ENCODE results near the gene CCDC171.
"Not testable (repeated sequence)": the region's sequence is repeated elsewhere in the genome, so short reads cannot be mapped to it uniquely, and the experiment has no call there.

Gene CCDC171

GRCh38 chr9:15697446-15697851, 144.6 kb downstream of the CCDC171 start:
- Histone ChIP-seq H3K9me3 (ENCODE audit: control insufficient read depth, insufficient read depth, low read length) (no peaks in the 10 kb centered on the region), H3K4me1 (ENCODE audit: insufficient read depth, low read length) (no peaks in the 10 kb centered on the region), H3K36me3 (ENCODE audit: insufficient read depth, low read length) (no peaks in the 10 kb centered on the region), H3K9ac (ENCODE audit: low read depth, low read length) (no peak overlapping the region)

DNA sequence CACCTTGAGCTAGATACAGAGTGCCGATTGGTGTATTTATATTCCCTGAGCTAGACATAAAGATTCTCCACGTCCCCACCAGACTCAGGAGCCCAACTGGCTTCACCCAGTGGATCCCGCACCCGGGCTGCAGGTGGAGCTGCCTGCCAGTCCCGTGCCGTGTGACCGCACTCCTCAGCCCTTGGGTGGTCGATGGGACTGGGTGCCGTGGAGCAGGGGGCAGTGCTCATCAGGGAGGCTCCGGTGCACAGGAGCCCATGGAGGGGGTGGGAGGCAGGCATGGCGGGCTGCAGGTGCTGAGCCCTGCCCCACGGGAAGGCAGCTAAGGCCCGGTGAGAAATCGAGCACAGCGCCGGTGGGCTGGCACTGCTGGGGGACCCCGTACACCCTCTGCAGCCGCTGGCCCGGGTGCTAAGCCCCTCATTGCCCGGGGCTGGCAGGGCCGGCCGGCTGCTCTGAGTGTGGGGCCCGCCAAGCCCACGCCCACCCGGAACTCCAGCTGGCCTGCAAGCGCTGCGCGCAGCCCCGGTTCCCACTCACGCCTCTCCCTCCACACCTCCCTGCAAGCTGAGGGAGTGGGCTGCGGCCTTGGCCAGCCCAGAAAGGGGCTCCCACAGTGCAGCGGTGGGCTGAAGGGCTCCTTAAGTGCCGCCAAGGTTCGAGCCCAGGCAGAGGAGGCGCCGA, 147.2 kb downstream of the CCDC171 start:
- H3K4me1 ChIP-seq (ENCODE audit: insufficient read depth, low read length); H3K9me3 ChIP-seq (ENCODE audit: control insufficient read depth, insufficient read depth, low read length); H3K36me3 ChIP-seq (ENCODE audit: insufficient read depth, low read length); H3K9ac ChIP-seq (ENCODE audit: low read depth, low read length): not testable (repeated sequence)

DNA sequence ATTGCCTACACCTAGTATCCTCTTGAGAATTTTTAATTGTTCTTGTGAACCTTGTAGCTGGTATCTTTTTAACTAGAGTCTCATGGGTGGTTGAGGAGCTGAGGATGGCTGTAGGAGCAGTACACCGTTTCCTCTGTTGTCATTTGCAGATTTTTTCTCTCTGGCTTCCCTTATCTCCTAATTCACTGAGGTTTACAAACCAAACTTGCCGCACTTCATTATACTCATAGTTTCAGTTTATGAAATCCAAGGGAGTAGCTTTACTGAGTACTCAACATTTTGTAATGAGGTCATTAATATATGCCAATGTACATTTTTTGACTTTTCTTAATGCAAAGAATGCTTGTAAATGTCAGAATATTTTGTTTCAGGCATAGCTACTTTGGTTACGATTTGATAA, 154.2 kb downstream of the CCDC171 start:
- Histone ChIP-seq H3K9me3 (ENCODE audit: control insufficient read depth, insufficient read depth, low read length) (no peaks in the 10 kb centered on the region), H3K36me3 (ENCODE audit: insufficient read depth, low read length) (no peaks in the 10 kb centered on the region), H3K4me1 (ENCODE audit: insufficient read depth, low read length) (no peaks in the 10 kb centered on the region), H3K9ac (ENCODE audit: low read depth, low read length) (no peak overlapping the region)

DNA sequence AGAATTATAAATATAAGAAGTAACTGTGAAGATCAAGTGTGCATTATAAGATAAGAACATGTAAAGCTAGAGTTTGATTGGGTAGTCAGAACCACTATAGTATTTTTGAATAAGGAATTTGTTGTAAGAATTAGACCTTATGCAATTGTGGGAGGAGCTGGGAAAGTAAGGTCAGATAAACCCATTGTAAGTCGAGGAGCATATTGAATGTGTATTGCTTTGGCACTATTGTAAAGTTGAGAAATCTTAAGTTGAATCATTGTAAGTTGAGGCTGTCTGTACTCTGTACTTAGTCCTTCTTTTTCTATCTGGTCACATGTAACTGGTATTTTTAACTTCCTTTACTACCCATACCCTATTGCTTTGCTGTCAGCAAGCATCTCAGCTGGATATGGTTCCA, 158.7 kb downstream of the CCDC171 start:
- H3K36me3 ChIP-seq (ENCODE audit: insufficient read depth, low read length) = no peaks in the 10 kb centered on the region
- no peaks in the 10 kb centered on the region for H3K4me1 ChIP-seq (ENCODE audit: insufficient read depth, low read length)
- H3K9me3 ChIP-seq (ENCODE audit: control insufficient read depth, insufficient read depth, low read length) = no peaks in the 10 kb centered on the region
- no peak overlapping the region for H3K9ac ChIP-seq (ENCODE audit: low read depth, low read length)

DNA sequence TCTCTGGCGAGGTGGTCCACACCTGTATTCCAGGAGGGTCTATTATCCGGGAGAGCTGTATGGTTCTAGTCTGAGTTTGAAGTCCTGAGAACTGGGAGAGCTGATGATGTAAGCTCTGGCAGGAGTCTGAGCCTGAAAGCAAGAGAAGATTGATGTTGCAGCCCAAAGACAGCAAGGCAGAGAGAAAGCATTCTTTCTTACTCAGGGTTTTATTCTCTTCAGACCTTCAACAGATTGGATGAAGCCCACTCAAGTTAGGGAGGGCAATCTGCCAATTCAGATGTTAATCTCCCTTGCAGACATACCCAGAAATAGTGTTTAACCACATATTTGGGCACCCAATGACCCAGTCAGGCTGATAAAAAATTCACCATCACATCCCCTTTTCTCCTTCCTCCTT, 159.1 kb downstream of the CCDC171 start:
- Histone ChIP-seq H3K36me3 (ENCODE audit: insufficient read depth, low read length) (no peaks in the 10 kb centered on the region), H3K9me3 (ENCODE audit: control insufficient read depth, insufficient read depth, low read length) (no peaks in the 10 kb centered on the region), H3K4me1 (ENCODE audit: insufficient read depth, low read length) (no peaks in the 10 kb centered on the region), H3K9ac (ENCODE audit: low read depth, low read length) (no peak overlapping the region)

DNA sequence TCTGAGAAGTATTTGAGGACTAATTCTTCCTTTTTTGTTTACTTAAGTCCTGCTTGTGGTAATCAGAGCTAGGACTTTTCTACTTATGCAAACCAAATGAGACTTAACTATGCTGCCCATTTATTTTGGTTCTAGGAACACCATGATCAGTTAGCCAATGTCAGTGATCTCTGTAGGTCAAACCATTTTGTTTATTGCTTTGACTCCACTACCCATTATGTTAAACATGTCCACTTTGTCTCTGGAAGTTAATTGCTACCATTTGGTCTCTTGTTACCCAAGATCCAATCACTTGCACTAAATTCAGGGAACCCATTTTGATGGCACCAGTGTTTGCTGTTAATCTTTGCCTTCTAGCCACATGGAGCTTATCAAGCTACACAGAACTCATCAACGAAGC, 161.9 kb downstream of the CCDC171 start:
- Histone ChIP-seq H3K4me1 (ENCODE audit: insufficient read depth, low read length) (no peaks in the 10 kb centered on the region), H3K36me3 (ENCODE audit: insufficient read depth, low read length) (no peaks in the 10 kb centered on the region), H3K9me3 (ENCODE audit: control insufficient read depth, insufficient read depth, low read length) (no peaks in the 10 kb centered on the region; the same call in 1 of the 2 replicates), H3K9ac (ENCODE audit: low read depth, low read length) (no peak overlapping the region)

DNA sequence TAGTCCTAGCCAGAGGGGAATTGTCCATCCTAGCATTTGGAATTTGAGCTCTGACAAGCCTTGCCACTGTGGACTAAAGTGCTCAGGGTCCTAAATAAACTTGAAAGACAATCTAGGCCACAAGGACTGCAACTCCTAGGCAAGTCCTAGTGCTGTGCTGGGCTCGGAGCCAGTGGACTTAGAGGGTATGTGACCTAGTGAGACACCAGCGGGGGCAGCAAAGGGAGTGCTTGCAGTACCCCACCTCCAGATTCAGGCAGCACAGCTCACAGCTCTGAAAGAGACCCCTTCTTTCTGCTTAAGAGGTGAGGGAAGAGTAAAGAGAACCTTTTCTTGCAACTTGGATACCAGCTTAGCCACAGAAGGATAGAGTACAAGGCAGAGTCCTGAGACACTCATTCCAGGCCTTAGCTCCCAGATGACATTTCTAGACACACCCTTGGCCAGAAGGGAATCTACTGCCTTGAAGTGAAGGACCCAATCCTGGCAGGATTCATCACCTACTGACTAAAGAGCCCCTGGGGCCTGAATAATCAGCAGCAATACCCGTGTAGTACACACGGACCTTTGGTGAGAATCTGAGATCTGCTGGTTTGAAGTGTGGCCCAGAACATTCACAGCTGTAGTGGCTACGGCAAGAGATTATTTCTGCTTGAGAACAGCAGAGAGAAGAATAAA, 164.6 kb downstream of the CCDC171 start:
- Histone ChIP-seq H3K9me3 (ENCODE audit: control insufficient read depth, insufficient read depth, low read length) (no peaks in the 10 kb centered on the region; the same call in 1 of the 2 replicates), H3K9ac (ENCODE audit: low read depth, low read length) (no peak overlapping the region), H3K36me3 (ENCODE audit: insufficient read depth, low read length) (no peaks in the 10 kb centered on the region), H3K4me1 (ENCODE audit: insufficient read depth, low read length) (no peaks in the 10 kb centered on the region)

- no peaks in the 10 kb centered on the region for H3K4me1 ChIP-seq (ENCODE audit: insufficient read depth, low read length)
Observed at GRCh38 chr9:15718423-15718822, 165.6 kb downstream of the CCDC171 start.

GRCh38 chr9:15720861-15721260, 168.0 kb downstream of the CCDC171 start:
- Histone ChIP-seq H3K9me3 (ENCODE audit: control insufficient read depth, insufficient read depth, low read length) (no peaks in the 10 kb centered on the region; the same call in 1 of the 2 replicates), H3K36me3 (ENCODE audit: insufficient read depth, low read length) (no peaks in the 10 kb centered on the region), H3K4me1 (ENCODE audit: insufficient read depth, low read length) (no peaks in the 10 kb centered on the region), H3K9ac (ENCODE audit: low read depth, low read length) (no peak overlapping the region)

More at GRCh38 chr9:15718423-15718822, 165.6 kb downstream of the CCDC171 start:
- no peaks in the 10 kb centered on the region; the same call in 1 of the 2 replicates for H3K9me3 ChIP-seq (ENCODE audit: control insufficient read depth, insufficient read depth, low read length)
- H3K9ac ChIP-seq (ENCODE audit: low read depth, low read length) = no peak overlapping the region
- H3K36me3 ChIP-seq (ENCODE audit: insufficient read depth, low read length) = no peaks in the 10 kb centered on the region

- no peak overlapping the region for H3K9ac ChIP-seq (ENCODE audit: low read depth, low read length)
- H3K4me1 ChIP-seq (ENCODE audit: insufficient read depth, low read length) = no peaks in the 10 kb centered on the region
Observed at GRCh38 chr9:15722888-15723287, 170.0 kb downstream of the CCDC171 start.

GRCh38 chr9:15724016-15724415, 171.2 kb downstream of the CCDC171 start:
- Histone ChIP-seq H3K36me3 (ENCODE audit: insufficient read depth, low read length) (no peaks in the 10 kb centered on the region), H3K9ac (ENCODE audit: low read depth, low read length) (no peak overlapping the region), H3K9me3 (ENCODE audit: control insufficient read depth, insufficient read depth, low read length) (no peaks in the 10 kb centered on the region), H3K4me1 (ENCODE audit: insufficient read depth, low read length) (no peaks in the 10 kb centered on the region)

More at GRCh38 chr9:15722888-15723287, 170.0 kb downstream of the CCDC171 start:
- no peaks in the 10 kb centered on the region for H3K36me3 ChIP-seq (ENCODE audit: insufficient read depth, low read length)
- H3K9me3 ChIP-seq (ENCODE audit: control insufficient read depth, insufficient read depth, low read length) = no peaks in the 10 kb centered on the region

DNA sequence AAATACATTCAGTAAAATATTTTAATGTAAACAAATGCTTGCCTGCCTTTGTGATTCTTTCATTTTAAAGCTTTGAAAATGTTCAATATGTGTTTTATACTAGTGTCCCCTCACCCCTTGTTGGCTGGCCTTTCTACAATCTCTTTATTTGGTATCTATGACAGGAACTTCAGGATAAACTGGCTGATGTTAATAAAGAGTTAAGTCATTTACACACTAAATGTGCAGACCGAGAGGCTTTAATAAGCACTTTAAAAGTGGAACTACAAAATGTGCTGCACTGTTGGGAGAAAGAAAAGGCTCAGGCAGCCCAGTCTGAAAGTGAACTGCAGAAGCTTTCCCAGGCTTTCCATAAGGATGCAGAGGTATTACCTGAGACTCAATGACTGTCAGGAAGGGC, 171.8 kb downstream of the CCDC171 start:
- H3K9me3 ChIP-seq (ENCODE audit: control insufficient read depth, insufficient read depth, low read length) = no peaks in the 10 kb centered on the region
- no peaks in the 10 kb centered on the region for H3K36me3 ChIP-seq (ENCODE audit: insufficient read depth, low read length)
- no peaks in the 10 kb centered on the region for H3K4me1 ChIP-seq (ENCODE audit: insufficient read depth, low read length)
- no peak overlapping the region for H3K9ac ChIP-seq (ENCODE audit: low read depth, low read length)

DNA sequence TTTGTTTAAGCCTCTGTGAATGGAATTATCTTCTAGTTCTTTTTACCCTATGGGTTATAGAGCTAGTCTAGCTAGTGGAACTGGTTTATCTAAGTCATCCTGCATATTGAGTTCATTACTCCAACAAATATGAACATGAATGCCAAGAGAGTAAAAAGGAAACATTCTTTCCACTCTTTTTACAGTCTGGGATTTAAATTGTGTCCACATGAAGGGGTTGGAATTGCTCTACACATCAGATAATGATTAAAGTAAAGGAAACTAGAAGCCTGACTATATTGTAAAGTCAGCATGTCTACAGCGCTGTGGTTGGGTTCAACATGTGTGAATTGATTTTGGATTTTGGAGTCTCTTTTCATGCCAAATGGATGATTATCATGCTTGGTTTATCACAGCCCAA, 173.1 kb downstream of the CCDC171 start:
- Histone ChIP-seq H3K4me1 (ENCODE audit: insufficient read depth, low read length) (no peaks in the 10 kb centered on the region), H3K9me3 (ENCODE audit: control insufficient read depth, insufficient read depth, low read length) (no peaks in the 10 kb centered on the region), H3K9ac (ENCODE audit: low read depth, low read length) (no peak overlapping the region), H3K36me3 (ENCODE audit: insufficient read depth, low read length) (no peaks in the 10 kb centered on the region)

- Histone ChIP-seq H3K9me3 (ENCODE audit: control insufficient read depth, insufficient read depth, low read length) (no peaks in the 10 kb centered on the region), H3K36me3 (ENCODE audit: insufficient read depth, low read length) (no peaks in the 10 kb centered on the region), H3K4me1 (ENCODE audit: insufficient read depth, low read length) (no peaks in the 10 kb centered on the region), H3K9ac (ENCODE audit: low read depth, low read length) (no peak overlapping the region)
Observed at GRCh38 chr9:15729507-15729906, 176.7 kb downstream of the CCDC171 start.

All from ES-I3 (cell line).